Right lobe of liver (tissue), 4 donors: ENCODE measurements around the gene TLE2.

ENCODE experiments used
- CTCF ChIP-seq, 4 donors: fragments of 200-600 bp in 3 of 4; fragments of 450-650 bp in 1 of 4; IDR thresholded peaks; one replicate each; pipeline versions ENCODE4 v1.5.1 to v1.8.0; 2016 to 2022; ENCODE audit warnings: antibody characterized with exemption in 4 of 4, mild to moderate bottlenecking in 2 of 4
- POLR2A ChIP-seq: fragments of 450-650 bp; IDR thresholded peaks from one replicate; pipeline ENCODE4 v1.6.1; 2017; ENCODE audit warnings: antibody characterized with exemption, mild to moderate bottlenecking
- donor health status: DM: no; HTN: no; CAD: no.
- donor health status: DM: no; HTN: no; CAD: no.
- donor health status: DM: no; HTN: yes; CAD: no.

DNA sequence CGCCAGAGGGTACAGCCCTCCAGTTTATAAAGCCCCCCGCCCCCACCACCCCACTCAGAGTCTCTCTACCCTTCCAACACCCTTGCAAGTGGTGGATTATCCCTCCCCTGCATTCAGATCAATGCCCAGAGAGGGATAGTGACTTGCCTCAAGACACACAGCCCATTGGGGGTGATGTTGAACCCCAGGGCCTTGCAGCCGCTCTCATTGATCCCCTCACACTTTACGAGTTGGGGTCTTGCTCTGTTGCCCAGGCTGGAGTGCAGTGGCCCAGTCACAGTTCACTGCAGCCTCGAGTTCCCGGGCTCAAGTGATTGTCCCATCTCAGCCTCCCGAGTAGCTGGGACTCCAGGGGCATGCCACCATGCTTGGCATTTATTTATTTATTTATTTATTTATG is 11.2 kb downstream of the TLE2 start:
- TF ChIP-seq CTCF (IDR thresholded peaks at IDR 0.05): no peak
- no peak for TF ChIP-seq POLR2A
